Testis (tissue), 3 donors: ENCODE measurements around the gene CHCHD10. TPM values are rescaled to one million over a fixed set of nuclear protein-coding genes. Genes with fewer than 3 reads are reported as not detected.

Source experiments
- DNase-seq: peaks from one replicate; pipeline ENCODE4 v3.0.0-alpha.2; 2019
- H3K27ac ChIP-seq, 2 donors: fragments of 200-600 bp; sonication (generic); one replicate each; pipeline ENCODE4 v1.5.1; 2019
- H3K27me3 ChIP-seq: fragments of 200-600 bp; sonication (generic); one replicate; pipeline ENCODE4 v1.5.1; 2019
- H3K36me3 ChIP-seq: fragments of 200-600 bp; sonication (generic); one replicate; pipeline ENCODE4 v1.5.1; 2017; ENCODE audit warnings: low read depth; ENCODE audit errors: missing control alignments
- H3K4me1 ChIP-seq: fragments of 200-600 bp; sonication (generic); one replicate; pipeline ENCODE4 v1.5.1; 2019
- H3K4me3 ChIP-seq, 2 donors: fragments of 200-600 bp; sonication (generic); one replicate each; pipeline ENCODE4 v1.5.1; 2017 to 2019
- H3K9me3 ChIP-seq: fragments of 200-600 bp; sonication (generic); one replicate; pipeline ENCODE4 v1.5.1; 2017
- POLR2A ChIP-seq: fragments of 450-650 bp; IDR thresholded peaks from one replicate; pipeline ENCODE4 v1.6.1; 2017; ENCODE audit warnings: antibody characterized with exemption, mild to moderate bottlenecking, moderate library complexity
- WGBS, 2 donors: methylation state at CpG; one replicate each; pipeline ENCODE4 v1.1.5; 2018; 5-methylcytosine and 5-hydroxymethylcytosine counted together
- intact Hi-C: fragments of 100-400 bp; cut with DNase I; formaldehyde crosslinking; loops from one replicate; pipeline ENCODE4 v1.15.1; 2023; ENCODE audit warnings: low total_unique reads
- polyA plus RNA-seq: library from polyadenylated mRNA; stranded (reverse); fragments of 350-450 nt; fragmentation: Illumina TruSeq; extraction: RNeasy Lipid Tissue Mini Kit (QIAGEN cat#74804); gene quantifications from one replicate; pipeline ENCODE4 v1.2.3, GENCODE V29; 2014; ENCODE audit warnings: low read depth, low replicate concordance; ENCODE audit not compliant: insufficient read depth
- total RNA-seq, 2 donors: library from RNA; depleted of rRNA; stranded (reverse); fragments of >200 nt; gene quantifications; one replicate each; pipeline ENCODE4 v1.2.3, GENCODE V29; 2016
- TF ChIP-seq, protein P1 (sequence below), 3 experiments: fragments of 450-650 bp in 2 of 3; fragments of 200-600 bp in 1 of 3; sonication (generic) in 1 of 3; IDR thresholded peaks; one replicate each; pipeline ENCODE4 v1.5.1; 2016 to 2019; ENCODE audit warnings: antibody characterized with exemption in 3 of 3, mild to moderate bottlenecking in 2 of 3, moderate library complexity in 1 of 3

The CHCHD10 gene
- total and polyA plus RNA-seq, 3 donors from 2014 or later, result 24.0 to 74.8 (median 30.2) TPM

DNA sequence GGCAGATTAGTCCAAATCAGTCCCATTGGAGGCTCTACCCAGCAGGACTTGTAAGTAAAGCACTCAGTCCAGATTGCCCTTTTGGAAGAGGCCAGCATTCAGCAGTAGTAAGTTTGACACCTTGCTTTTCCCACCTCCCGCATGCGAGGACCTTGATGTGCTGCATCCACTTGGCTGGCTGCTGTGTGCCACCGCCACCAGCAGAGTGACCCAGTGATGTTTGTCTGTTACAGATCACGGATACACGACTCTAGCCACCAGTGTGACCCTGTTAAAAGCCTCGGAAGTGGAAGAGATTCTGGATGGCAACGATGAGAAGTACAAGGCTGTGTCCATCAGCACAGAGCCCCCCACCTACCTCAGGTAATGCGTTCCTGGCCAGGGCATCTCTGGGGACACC is 25.6 kb upstream of the CHCHD10 start:
- intact Hi-C loops, result no loop called here
- DNase-seq, result no peak
- Histone ChIP-seq H3K36me3 (no peaks in the 10 kb centered on the region), H3K9me3 (no peaks in the 10 kb centered on the region), H3K27me3 (no peaks in the 10 kb centered on the region), H3K4me1 (peaks cover 36% of the 10 kb centered on the region), H3K4me3 (no peak overlapping the region), H3K27ac (no peak overlapping the region)
- WGBS, 2 donors, result 88 to 98% methylated on average over 8 of the region's 8 CpGs
- TF ChIP-seq, protein P1, sequence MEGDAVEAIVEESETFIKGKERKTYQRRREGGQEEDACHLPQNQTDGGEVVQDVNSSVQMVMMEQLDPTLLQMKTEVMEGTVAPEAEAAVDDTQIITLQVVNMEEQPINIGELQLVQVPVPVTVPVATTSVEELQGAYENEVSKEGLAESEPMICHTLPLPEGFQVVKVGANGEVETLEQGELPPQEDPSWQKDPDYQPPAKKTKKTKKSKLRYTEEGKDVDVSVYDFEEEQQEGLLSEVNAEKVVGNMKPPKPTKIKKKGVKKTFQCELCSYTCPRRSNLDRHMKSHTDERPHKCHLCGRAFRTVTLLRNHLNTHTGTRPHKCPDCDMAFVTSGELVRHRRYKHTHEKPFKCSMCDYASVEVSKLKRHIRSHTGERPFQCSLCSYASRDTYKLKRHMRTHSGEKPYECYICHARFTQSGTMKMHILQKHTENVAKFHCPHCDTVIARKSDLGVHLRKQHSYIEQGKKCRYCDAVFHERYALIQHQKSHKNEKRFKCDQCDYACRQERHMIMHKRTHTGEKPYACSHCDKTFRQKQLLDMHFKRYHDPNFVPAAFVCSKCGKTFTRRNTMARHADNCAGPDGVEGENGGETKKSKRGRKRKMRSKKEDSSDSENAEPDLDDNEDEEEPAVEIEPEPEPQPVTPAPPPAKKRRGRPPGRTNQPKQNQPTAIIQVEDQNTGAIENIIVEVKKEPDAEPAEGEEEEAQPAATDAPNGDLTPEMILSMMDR (IDR thresholded peaks at IDR 0.05), result no peak
- no peak for TF ChIP-seq POLR2A

DNA sequence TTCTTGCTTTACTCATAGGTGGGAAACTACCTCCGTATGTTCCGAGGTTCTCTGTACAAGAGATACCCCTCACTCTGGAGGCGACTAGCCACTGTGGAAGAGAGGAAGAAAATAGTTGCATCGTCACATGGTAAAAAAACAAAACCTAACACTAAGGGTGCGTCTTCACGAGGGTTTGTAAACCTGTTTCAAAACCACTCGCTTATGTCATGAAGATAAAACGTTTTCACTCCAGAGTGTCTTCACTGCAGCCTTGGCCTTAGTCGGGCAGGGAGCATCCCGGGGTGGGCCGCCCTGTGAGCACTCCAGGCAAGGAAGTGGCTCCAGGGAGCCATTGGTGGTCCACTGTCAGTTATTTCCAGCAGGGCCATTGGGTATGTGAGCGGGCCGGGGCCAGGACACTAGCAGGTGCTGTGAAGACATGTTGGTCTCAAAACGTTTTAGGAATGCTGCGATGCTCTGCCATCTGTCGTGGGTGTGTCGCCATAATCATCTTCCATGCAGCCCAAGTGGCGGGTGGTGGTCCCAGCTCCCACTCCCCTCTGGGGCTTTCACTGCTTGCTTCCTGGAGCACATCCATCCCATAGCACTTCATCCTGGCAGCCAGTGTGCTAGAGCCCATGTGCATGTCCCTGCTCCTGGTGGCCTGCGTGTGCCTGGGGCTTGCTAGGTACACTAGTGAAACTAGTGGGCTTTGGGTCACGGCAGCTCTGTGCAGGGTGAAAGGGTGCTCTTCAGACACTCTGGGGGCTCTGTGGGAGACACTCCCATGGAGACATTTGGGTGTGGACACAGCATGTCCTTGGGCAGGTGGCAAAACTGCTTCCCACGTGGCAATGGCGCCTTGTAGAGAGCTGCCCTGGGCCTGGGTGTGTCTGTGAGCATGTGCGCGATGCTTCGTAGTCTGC is 24.2 kb upstream of the CHCHD10 start:
- intact Hi-C loops, result no loop called here
- Histone ChIP-seq H3K27ac (no peak overlapping the region), H3K9me3 (no peaks in the 10 kb centered on the region), H3K4me3 (no peak overlapping the region), H3K27me3 (no peaks in the 10 kb centered on the region), H3K36me3 (no peaks in the 10 kb centered on the region), H3K4me1 (peaks cover 45% of the 10 kb centered on the region)
- TF ChIP-seq POLR2A, result no peak
- TF ChIP-seq, protein P1 (IDR thresholded peaks at IDR 0.05), result no peak
- 73 to 75% methylated on average over 18 to 25 of the region's 25 CpGs for WGBS, 2 donors
- DNase-seq, result no peak

DNA sequence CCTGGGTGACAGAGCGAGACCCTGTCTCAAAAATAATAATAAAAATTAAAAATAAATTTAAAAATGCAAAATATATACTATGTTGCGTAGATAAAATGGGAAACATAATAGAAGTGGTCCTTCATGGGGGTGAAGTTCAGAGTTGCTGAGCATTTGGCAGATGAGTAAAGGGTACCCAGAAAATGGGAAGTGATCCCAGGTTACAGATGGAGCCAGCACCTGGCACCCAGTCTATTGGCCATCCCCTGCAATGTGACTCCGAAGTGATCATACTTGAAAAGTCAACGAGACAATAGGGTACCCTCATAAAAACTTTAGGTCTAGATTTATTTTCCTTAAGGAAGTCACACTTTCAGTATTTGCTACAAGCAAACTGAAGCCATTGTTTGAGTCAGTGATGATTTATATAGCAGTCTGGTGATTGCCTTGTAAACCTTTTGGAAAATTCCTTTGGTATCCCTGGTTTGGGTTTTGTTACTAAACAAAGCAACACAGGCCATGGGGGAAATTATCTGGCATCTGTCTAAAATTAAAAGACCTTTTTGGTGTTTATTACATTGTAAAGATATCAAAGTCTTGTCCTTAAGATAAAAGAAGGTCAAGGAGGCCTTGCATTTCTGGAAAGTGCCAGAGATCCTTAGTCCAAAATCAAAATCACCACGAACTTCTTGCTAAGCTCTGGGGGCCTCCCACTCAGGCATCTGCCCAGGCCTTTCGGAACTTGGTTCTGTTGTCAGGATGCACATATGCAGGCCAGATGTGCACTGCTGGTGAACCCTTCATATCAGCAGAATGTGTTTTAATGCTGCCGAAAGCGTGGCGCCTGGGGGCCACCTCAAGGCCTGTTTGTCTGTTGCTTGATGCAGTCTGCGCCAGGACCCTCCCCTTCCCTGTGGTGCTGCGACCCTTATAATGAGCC is 23.3 kb upstream of the CHCHD10 start:
- DNase-seq, result peak; percentile 52
- no peak overlapping the region for H3K27ac ChIP-seq
- H3K9me3 ChIP-seq, result no peaks in the 10 kb centered on the region
- peaks cover 50% of the 10 kb centered on the region for H3K4me1 ChIP-seq
- WGBS, 2 donors, result 45 to 59% methylated on average over 11 of the region's 11 CpGs
- no peaks in the 10 kb centered on the region for H3K36me3 ChIP-seq
- intact Hi-C loops, result no loop called here
- no peak for TF ChIP-seq POLR2A
- TF ChIP-seq, protein P1 (IDR thresholded peaks at IDR 0.05), result no peak
- no peaks in the 10 kb centered on the region for H3K27me3 ChIP-seq
- H3K4me3 ChIP-seq, result no peak overlapping the region

DNA sequence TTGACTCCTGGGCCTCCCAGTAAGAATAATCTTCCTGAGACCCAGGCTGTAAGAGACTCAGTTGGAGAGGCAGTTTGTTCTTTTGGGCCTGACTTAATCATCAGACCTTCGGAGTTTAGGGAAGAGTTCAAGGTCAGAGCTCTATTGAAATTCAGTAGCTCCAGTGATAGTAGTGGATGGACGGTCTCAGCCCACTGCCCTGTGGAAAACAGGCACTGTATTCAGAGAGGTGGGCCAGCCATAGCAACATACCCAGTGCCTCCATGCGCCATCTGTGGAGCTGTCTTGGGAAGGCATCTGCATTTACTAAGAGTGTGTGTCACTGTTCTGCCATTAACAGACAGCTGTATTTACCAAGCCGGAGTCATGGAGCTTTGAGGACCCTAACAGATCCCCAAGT is 21.9 kb upstream of the CHCHD10 start:
- H3K4me1 ChIP-seq, result peaks cover 50% of the 10 kb centered on the region
- peak overlapping the region in 1 of 2 donors; percentile 53 for H3K27ac ChIP-seq
- H3K27me3 ChIP-seq, result no peaks in the 10 kb centered on the region
- no peaks in the 10 kb centered on the region for H3K9me3 ChIP-seq
- no peak for DNase-seq
- no peak for TF ChIP-seq POLR2A
- TF ChIP-seq, protein P1 (IDR thresholded peaks at IDR 0.05), result no peak
- intact Hi-C loops, result no loop called here
- H3K36me3 ChIP-seq, result no peaks in the 10 kb centered on the region
- H3K4me3 ChIP-seq, result no peak overlapping the region
- 43 to 44% methylated on average over 1 to 4 of the region's 4 CpGs for WGBS, 2 donors
